Glutamatergic neuron (in vitro differentiated cells): Measurements from ENCODE around the gene GRIP1. TPM values are rescaled to one million over a fixed set of nuclear protein-coding genes. Genes with fewer than 3 reads are reported as not detected.

Experiments used
- DNase-seq: peaks from one replicate; pipeline ENCODE4 v3.0.0; 2022
- H3K27ac Mint-ChIP-seq: one replicate; pipeline ENCODE4 v1.8.0; 2020; ENCODE audit warnings: mild to moderate bottlenecking, mixed read lengths, inconsistent platforms; ENCODE audit not compliant: unreplicated experiment
- H3K27me3 Mint-ChIP-seq: one replicate; pipeline ENCODE4 v1.8.0; 2020; ENCODE audit warnings: mild to moderate bottlenecking, moderate library complexity, mixed read lengths, inconsistent platforms; ENCODE audit not compliant: unreplicated experiment
- H3K36me3 Mint-ChIP-seq: one replicate; pipeline ENCODE4 v1.8.0; 2020; ENCODE audit warnings: mild to moderate bottlenecking, mixed read lengths, inconsistent platforms; ENCODE audit not compliant: unreplicated experiment
- H3K4me1 Mint-ChIP-seq: one replicate; pipeline ENCODE4 v1.8.0; 2020; ENCODE audit warnings: mild to moderate bottlenecking, low read depth, mixed read lengths, inconsistent platforms; ENCODE audit not compliant: unreplicated experiment
- H3K4me3 Mint-ChIP-seq: one replicate; pipeline ENCODE4 v1.8.0; 2020; ENCODE audit warnings: mild to moderate bottlenecking, mixed read lengths, inconsistent platforms; ENCODE audit not compliant: unreplicated experiment
- H3K9me3 Mint-ChIP-seq: one replicate; pipeline ENCODE4 v1.8.0; 2020; ENCODE audit warnings: mild to moderate bottlenecking, moderate library complexity, mixed read lengths, inconsistent platforms; ENCODE audit not compliant: unreplicated experiment
- total RNA-seq: library from RNA; stranded (reverse); fragmentation: NEBNext Ultra II Directional; extraction: Animal tissue kit (Norgen Biotek cat#: 25700); gene quantifications from one replicate; pipeline ENCODE4 v1.2.1, GENCODE V29; 2021; ENCODE audit not compliant: unreplicated experiment
- TF ChIP-seq, protein P1 (sequence below): fragments of 200-600 bp; sonication (generic); IDR thresholded peaks from one replicate; pipeline ENCODE4 v1.5.0; 2021; ENCODE audit not compliant: partially characterized antibody, unreplicated experiment

GRIP1 gene
- total RNA-seq, 1 donor from 2014 or later: 67.1 TPM

DNA sequence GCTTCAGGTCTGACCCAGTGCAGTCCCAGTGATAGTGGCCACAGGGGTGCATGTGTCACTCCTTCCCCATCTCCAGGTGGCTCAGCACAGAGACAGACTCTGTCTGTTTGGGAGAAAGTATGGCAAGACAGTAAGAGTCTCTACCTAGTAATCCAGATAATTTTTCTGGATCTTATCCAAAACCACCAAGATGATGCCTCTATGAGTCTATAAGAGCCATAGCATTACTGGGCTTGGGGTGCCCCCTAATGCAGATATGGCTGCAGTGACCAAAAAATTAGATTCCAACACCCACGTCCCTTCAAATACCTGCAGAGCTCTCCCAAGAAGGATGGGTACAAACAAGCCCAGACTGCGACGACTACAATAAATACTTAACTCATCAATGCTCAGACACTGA lies 123.8 kb downstream of the GRIP1 start:
- Mint-ChIP-seq H3K27ac (no peak overlapping the region), H3K4me3 (no peak overlapping the region), H3K36me3 (peaks cover 2% of the 10 kb centered on the region), H3K9me3 (no peaks in the 10 kb centered on the region), H3K27me3 (no peaks in the 10 kb centered on the region), H3K4me1 (no peaks in the 10 kb centered on the region)
- TF ChIP-seq, protein P1, sequence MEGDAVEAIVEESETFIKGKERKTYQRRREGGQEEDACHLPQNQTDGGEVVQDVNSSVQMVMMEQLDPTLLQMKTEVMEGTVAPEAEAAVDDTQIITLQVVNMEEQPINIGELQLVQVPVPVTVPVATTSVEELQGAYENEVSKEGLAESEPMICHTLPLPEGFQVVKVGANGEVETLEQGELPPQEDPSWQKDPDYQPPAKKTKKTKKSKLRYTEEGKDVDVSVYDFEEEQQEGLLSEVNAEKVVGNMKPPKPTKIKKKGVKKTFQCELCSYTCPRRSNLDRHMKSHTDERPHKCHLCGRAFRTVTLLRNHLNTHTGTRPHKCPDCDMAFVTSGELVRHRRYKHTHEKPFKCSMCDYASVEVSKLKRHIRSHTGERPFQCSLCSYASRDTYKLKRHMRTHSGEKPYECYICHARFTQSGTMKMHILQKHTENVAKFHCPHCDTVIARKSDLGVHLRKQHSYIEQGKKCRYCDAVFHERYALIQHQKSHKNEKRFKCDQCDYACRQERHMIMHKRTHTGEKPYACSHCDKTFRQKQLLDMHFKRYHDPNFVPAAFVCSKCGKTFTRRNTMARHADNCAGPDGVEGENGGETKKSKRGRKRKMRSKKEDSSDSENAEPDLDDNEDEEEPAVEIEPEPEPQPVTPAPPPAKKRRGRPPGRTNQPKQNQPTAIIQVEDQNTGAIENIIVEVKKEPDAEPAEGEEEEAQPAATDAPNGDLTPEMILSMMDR: no peak
- DNase-seq: no peak

DNA sequence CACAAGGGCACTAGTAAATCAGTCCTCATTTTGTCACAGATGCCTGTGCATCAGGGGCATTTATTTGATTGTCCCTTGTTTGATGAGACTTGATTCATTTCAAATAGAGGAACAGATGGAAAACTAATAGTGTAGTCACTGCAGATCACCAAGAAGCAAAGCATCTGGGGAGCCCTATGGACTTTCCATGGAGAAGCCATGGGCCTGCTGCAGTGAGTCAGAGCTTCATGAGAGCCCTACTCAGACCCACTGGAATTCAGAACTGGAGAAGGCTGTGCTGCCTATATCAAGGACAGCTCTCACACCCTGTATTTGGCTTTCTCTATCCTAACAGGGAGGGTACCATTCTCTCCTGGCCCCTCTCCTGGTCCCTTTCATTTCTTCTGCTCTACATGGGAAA lies 126.2 kb downstream of the GRIP1 start:
- Mint-ChIP-seq H3K4me3 (no peak overlapping the region), H3K27ac (no peak overlapping the region), H3K27me3 (no peaks in the 10 kb centered on the region), H3K4me1 (no peaks in the 10 kb centered on the region), H3K36me3 (no peaks in the 10 kb centered on the region), H3K9me3 (no peaks in the 10 kb centered on the region)
- TF ChIP-seq, protein P1: no peak
- no peak for DNase-seq

DNA sequence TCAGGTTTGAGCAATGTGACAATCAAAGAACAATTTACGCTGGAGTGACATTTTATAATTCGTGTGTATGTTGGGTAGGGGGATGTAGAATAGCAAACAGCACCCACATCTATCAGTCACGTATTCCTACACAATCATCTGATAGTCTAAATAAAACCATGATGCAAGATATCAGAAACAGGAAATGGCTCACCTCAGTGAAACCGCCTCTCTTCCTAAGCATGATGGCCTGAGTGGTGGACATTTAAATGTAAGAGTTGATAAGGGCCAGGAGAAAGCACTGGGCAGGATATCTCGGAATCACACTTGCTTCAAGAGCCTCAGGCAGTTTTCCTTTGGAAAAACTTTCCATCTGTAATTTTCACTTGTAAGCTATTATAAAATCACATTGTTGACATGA lies 128.2 kb downstream of the GRIP1 start:
- H3K27me3 Mint-ChIP-seq: no peaks in the 10 kb centered on the region
- H3K27ac Mint-ChIP-seq: no peak overlapping the region
- H3K4me3 Mint-ChIP-seq: no peak overlapping the region
- no peak for DNase-seq
- H3K4me1 Mint-ChIP-seq: no peaks in the 10 kb centered on the region
- H3K9me3 Mint-ChIP-seq: no peaks in the 10 kb centered on the region
- no peaks in the 10 kb centered on the region for H3K36me3 Mint-ChIP-seq
- TF ChIP-seq, protein P1: no peak

DNA sequence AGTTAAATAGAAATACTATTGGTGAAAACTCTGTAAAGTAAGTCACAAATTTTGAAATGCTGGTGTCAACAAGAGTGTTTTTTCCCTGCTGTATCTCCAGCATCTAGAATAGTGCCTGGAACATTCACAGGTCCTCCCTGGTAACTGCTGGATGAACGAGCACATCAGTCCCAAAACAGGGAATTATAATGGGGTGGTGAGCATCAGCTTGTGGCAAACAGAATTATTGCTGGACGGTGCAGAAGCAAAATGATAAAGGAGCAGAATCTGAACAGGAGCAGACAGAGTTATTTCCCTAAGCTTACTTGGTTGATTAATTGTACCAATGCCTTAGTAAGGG lies 129.9 kb downstream of the GRIP1 start:
- no peak overlapping the region for H3K27ac Mint-ChIP-seq
- H3K9me3 Mint-ChIP-seq: no peaks in the 10 kb centered on the region

DNA sequence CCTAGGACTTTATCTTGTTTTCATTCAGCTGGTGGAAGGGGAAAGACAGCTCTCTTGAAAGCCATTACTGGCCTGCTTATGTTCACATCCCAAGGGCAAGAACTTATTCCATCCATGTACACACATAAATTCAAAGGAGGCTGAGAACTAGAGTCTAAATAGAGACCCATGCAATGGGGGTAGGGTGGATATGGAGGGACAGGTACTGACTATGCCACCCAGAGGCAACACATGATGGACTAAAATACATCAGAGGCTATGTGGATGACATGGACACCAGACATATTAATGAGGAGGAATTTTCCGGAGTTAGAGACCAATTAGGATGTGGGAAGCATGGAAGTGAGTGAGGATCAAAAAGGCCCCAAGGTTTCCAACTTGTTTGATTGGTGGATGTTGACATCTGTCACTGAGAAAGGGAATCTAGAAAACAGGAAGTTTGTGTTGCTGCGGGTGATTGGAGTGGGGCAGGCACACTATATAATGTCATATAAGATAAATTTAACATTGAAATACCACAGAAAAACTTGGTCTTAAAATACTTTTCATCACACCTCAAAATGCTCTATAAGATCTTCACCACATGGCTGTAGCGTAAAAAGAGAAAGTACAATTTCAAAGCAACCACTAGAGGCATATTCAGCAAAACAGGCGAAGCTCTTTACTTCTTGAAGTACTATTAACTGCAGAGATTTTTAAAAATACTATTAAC lies 130.4 kb downstream of the GRIP1 start:
- no peaks in the 10 kb centered on the region for H3K36me3 Mint-ChIP-seq
- H3K4me3 Mint-ChIP-seq: no peak overlapping the region
- peaks cover 1% of the 10 kb centered on the region for H3K4me1 Mint-ChIP-seq
- no peak for DNase-seq
- no peak overlapping the region for H3K27ac Mint-ChIP-seq
- no peaks in the 10 kb centered on the region for H3K9me3 Mint-ChIP-seq
- H3K27me3 Mint-ChIP-seq: no peaks in the 10 kb centered on the region
- TF ChIP-seq, protein P1: peak; percentile 31

More for the DNA sequence above, 129.9 kb downstream of the GRIP1 start:
- H3K36me3 Mint-ChIP-seq: no peaks in the 10 kb centered on the region
- DNase-seq: no peak
- TF ChIP-seq, protein P1: no peak
- peaks cover 1% of the 10 kb centered on the region for H3K4me1 Mint-ChIP-seq
- no peak overlapping the region for H3K4me3 Mint-ChIP-seq
- no peaks in the 10 kb centered on the region for H3K27me3 Mint-ChIP-seq
